IMR-90 (cell line): ENCODE results near the gene WNT4. TPM values are rescaled to one million over a fixed set of nuclear protein-coding genes. Genes with fewer than 3 reads are reported as not detected.

ENCODE experiments used
- ATAC-seq: fragments of 200-7000 bp; cut with Tn5 transposase; 2 replicates; pipeline ENCODE4 v1.9.1; 2020; ENCODE audit warnings: low read depth, mild to moderate bottlenecking, moderate library complexity
- BruUV-seq: library from RNA; stranded (reverse); fragments of 400-500 nt; replicated peaks from 2 replicates; lab custom pipeline; 2021; lab: Mats Ljungman, UMichigan
- CTCF ChIA-PET: fragments of 300-600 bp; formaldehyde crosslinking; extraction: SDS; loops from one replicate; lab custom pipeline; 2021; ENCODE audit warnings: antibody characterized with exemption; lab: Yijun Ruan, JAX
- POLR2A ChIA-PET: fragments of 300-600 bp; sonication (Branson Sonifier 250); formaldehyde crosslinking; loops from one replicate; lab custom pipeline; 2022; ENCODE audit warnings: antibody characterized with exemption; ENCODE audit not compliant: unreplicated experiment; lab: Charles Lee
- DNase-seq: peaks from one replicate; pipeline ENCODE4 v3.0.0; 2013
- H2AFZ ChIP-seq: replicated peaks from 2 replicates; pipeline ENCODE3; 2013; ENCODE audit warnings: low read length, mild to moderate bottlenecking; ENCODE audit not compliant: poor library complexity
- H2AK5ac ChIP-seq: 2 replicates; pipeline ENCODE4 v1.6.1; 2013; ENCODE audit warnings: low read depth, low read length, inconsistent platforms
- H2AK9ac ChIP-seq: replicated peaks from 2 replicates; pipeline ENCODE3; 2013; ENCODE audit warnings: mild to moderate bottlenecking, low read depth, low read length, moderate library complexity; ENCODE audit not compliant: poor library complexity
- H2BK120ac ChIP-seq: 2 replicates; pipeline ENCODE4 v1.6.1; 2013; ENCODE audit warnings: low read depth, low read length, inconsistent platforms
- H2BK15ac ChIP-seq: 3 replicates; pipeline ENCODE4 v1.6.1; 2013; ENCODE audit warnings: low read depth, low read length, inconsistent platforms
- H2BK20ac ChIP-seq: 2 replicates; pipeline ENCODE4 v1.6.1; 2013; ENCODE audit warnings: low read depth, mild to moderate bottlenecking, inconsistent platforms, low read length, moderate library complexity
- H2BK5ac ChIP-seq: 2 replicates; pipeline ENCODE4 v1.6.1; 2013; ENCODE audit warnings: mild to moderate bottlenecking, low read depth, low read length, inconsistent platforms; ENCODE audit not compliant: poor library complexity, severe bottlenecking
- H3K14ac ChIP-seq: replicated peaks from 2 replicates; pipeline ENCODE4 v1.6.1; 2013; ENCODE audit warnings: low read depth, low read length, inconsistent platforms
- H3K18ac ChIP-seq: 2 replicates; pipeline ENCODE4 v1.6.1; 2013; ENCODE audit warnings: low read depth, low read length, control low read depth
- H3K23ac ChIP-seq: 2 replicates; pipeline ENCODE4 v1.6.1; 2013; ENCODE audit warnings: low read depth, low read length, inconsistent platforms
- H3K27ac ChIP-seq: 2 replicates; pipeline ENCODE4 v1.5.1; 2013; ENCODE audit warnings: mild to moderate bottlenecking, control low read depth, low read length; ENCODE audit not compliant: insufficient read depth
- H3K27me3 ChIP-seq: 2 replicates; pipeline ENCODE4 v1.6.1; 2013; ENCODE audit warnings: low read length; ENCODE audit not compliant: control insufficient read depth, insufficient read depth
- H3K36me3 ChIP-seq: 2 replicates; pipeline ENCODE4 v1.6.1; 2013; ENCODE audit warnings: low read length, mixed read lengths; ENCODE audit not compliant: control insufficient read depth, insufficient read depth
- H3K4ac ChIP-seq: 2 replicates; pipeline ENCODE4 v1.6.1; 2013; ENCODE audit warnings: low read depth, low read length, inconsistent platforms
- H3K4me1 ChIP-seq: 2 replicates; pipeline ENCODE4 v1.6.1; 2013; ENCODE audit warnings: low read length, mixed read lengths; ENCODE audit not compliant: control insufficient read depth, insufficient read depth
- H3K4me2 ChIP-seq: 2 replicates; pipeline ENCODE4 v1.6.1; 2013; ENCODE audit warnings: low read depth, mild to moderate bottlenecking, control low read depth, low read length, moderate library complexity
- H3K4me3 ChIP-seq: 2 replicates; pipeline ENCODE4 v1.5.1; 2013; ENCODE audit warnings: low read depth, mild to moderate bottlenecking, control low read depth, low read length, moderate library complexity; ENCODE audit not compliant: insufficient read depth
- H3K56ac ChIP-seq: 2 replicates; pipeline ENCODE4 v1.6.1; 2013; ENCODE audit warnings: low read length, inconsistent platforms; ENCODE audit not compliant: insufficient read depth; ENCODE audit errors: extremely low read depth
- H3K79me1 ChIP-seq, 2 experiments: 2 replicates each; pipeline ENCODE4 v1.6.1; 2013; ENCODE audit warnings: low read length in 2 of 2, inconsistent platforms in 1 of 2, low read depth in 1 of 2
- H3K9ac ChIP-seq: 2 replicates; pipeline ENCODE4 v1.6.1; 2013; ENCODE audit warnings: low read depth, low read length, control low read depth
- H3K9me1 ChIP-seq: 2 replicates; pipeline ENCODE4 v1.6.1; 2013; ENCODE audit warnings: low read length, inconsistent platforms; ENCODE audit not compliant: insufficient read depth
- H3K9me3 ChIP-seq: 2 replicates; pipeline ENCODE4 v1.6.1; 2013; ENCODE audit warnings: low read length; ENCODE audit not compliant: control insufficient read depth, insufficient read depth
- H4K20me1 ChIP-seq: 2 replicates; pipeline ENCODE4 v1.6.1; 2013; ENCODE audit warnings: low read length, inconsistent platforms; ENCODE audit not compliant: insufficient read depth
- H4K5ac ChIP-seq: 2 replicates; pipeline ENCODE4 v1.6.1; 2013; ENCODE audit warnings: mild to moderate bottlenecking, low read depth, low read length, control low read depth
- H4K8ac ChIP-seq, 2 experiments: 2 replicates each; pipeline ENCODE4 v1.6.1; 2013; ENCODE audit warnings: low read depth in 2 of 2, low read length in 2 of 2, control low read depth in 1 of 2, inconsistent platforms in 1 of 2
- H4K91ac ChIP-seq: 2 replicates; pipeline ENCODE4 v1.6.1; 2013; ENCODE audit warnings: low read depth, low read length, inconsistent platforms; ENCODE audit not compliant: insufficient read depth
- CEBPB ChIP-seq: IDR thresholded peaks from 2 replicates; pipeline ENCODE4 v1.6.1; 2012; ENCODE audit warnings: low read depth, low read length, improper control_type of control experiment
- CHD1 ChIP-seq: IDR thresholded peaks from 2 replicates; pipeline ENCODE4 v1.6.1; 2012; ENCODE audit warnings: low read depth, low read length, improper control_type of control experiment
- RAD21 ChIP-seq: IDR thresholded peaks from 2 replicates; pipeline ENCODE4 v1.6.1; 2012; ENCODE audit warnings: low read length, improper control_type of control experiment
- RCOR1 ChIP-seq: IDR thresholded peaks from 2 replicates; pipeline ENCODE4 v1.6.1; 2012; ENCODE audit warnings: mild to moderate bottlenecking, low read length, improper control_type of control experiment; ENCODE audit not compliant: insufficient replicate concordance
- USF2 ChIP-seq: fragments of 150-350 bp; IDR thresholded peaks from 2 replicates; pipeline ENCODE4 v1.6.1; 2017; ENCODE audit warnings: mild to moderate bottlenecking, antibody characterized with exemption, low read length, low read depth
- WGBS, 2 experiments: methylation state at CpG; one replicate each; pipeline versions ENCODE4 v1.1.5 to v1.1.7; 2013; ENCODE audit warnings: missing lambda C conversion rate in 2 of 2; ENCODE audit not compliant: insufficient read length in 1 of 2; ENCODE audit errors: extremely low coverage in 2 of 2; 5-methylcytosine and 5-hydroxymethylcytosine counted together
- dilution Hi-C: fragments of 300-500 bp; cut with HindIII; formaldehyde crosslinking; loops from one replicate; pipeline ENCODE4 v1.14.3; 2018; ENCODE audit warnings: low sequenced_read_pairs; ENCODE audit not compliant: unreplicated experiment
- in situ Hi-C: fragments of 300-500 bp; cut with MboI; formaldehyde crosslinking; loops from 3 replicates; pipeline ENCODE4 v1.14.3; 2019; ENCODE audit warnings: low sequenced_read_pairs, inconsistent platforms, mixed read lengths
- intact Hi-C: fragments of 100-400 bp; cut with micrococcal nuclease; formaldehyde crosslinking; loops from 2 replicates; pipeline ENCODE4 v1.10.0; 2022
- polyA plus RNA-seq, 3 experiments: library from polyadenylated mRNA; depleted of rRNA; stranded (reverse); fragments of >200 nt; gene quantifications; 2 replicates each; pipeline ENCODE4 v1.2.3, GENCODE V29; 2012; ENCODE audit warnings: low replicate concordance in 1 of 3
- total RNA-seq: library from RNA; depleted of rRNA; stranded (reverse); fragments of >200 nt; gene quantifications from 2 replicates; pipeline ENCODE4 v1.2.3, GENCODE V29; 2012
- TF ChIP-seq, protein P1 (sequence below): conservative IDR thresholded peaks from 2 replicates; pipeline ENCODE4 v1.5.1; 2012; ENCODE audit warnings: mild to moderate bottlenecking, low read depth, low read length, improper control_type of control experiment

WNT4 gene
- total and polyA plus RNA-seq, 2 of the 4 experiments (the other 2 are of a cell fraction) = not detected

DNA sequence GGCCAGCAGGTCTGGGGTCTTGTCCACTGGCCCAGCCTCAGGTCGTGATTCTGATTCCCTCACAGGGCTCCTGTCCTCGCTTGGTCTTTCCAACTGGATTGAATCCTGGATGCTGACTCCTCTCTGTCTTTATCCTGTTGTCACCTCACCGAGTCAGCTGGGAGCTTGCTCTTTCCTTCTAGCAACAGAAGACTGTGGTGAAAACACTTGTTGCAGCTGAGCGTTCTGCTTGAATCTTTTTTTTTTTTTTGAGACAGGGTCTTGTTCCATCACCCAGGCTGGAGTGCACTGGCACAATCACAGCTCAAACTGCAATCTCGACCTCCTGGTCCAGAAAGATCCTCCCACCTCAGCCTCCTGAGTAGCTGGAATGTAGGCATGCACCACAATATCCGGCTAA lies 8.0 kb upstream of the WNT4 start (continued):
- TF ChIP-seq CHD1 (no peak), CEBPB (no peak)

DNA sequence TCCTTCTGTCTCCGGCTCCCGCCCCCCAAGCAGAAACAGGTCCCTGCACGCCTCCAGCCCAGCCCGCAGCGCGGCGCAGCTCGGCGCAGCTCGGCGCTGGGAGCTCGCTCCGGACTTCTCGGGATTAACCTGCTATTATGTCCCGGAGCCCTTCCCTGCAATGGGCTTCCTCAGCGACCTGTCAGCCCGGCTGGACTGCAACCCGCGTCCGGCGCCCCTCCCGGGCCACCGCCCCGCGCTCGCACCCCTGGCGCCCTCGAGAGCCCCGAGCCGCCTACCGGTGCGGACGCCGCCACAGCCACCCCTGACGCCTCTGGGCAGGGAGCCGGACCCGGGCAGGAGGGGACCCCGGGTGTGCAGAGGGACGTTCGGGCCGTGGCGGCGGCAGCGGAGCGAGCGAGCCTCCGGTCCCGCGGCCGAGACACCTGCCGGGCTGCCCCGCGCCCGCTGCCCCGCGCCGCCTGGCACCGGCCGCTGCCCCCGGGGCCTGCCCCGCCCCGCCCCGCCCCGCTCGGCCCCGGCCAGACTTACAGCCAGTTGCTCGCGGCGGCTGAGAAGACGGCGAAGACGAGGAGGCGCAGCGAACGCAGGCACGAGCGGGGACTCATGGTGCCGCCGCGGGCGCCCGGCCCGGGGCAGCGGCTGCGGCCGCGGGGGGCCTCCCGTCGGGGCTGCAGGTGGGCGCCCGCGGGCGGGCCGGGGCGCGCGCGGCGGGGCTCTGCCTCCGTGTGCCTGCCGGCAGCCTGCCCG lies 407 bp downstream of the WNT4 start:
- H3K14ac ChIP-seq = no peak overlapping the region
- BruUV-seq = no TSS peak
- no peak overlapping the region for H3K56ac ChIP-seq
- H3K18ac ChIP-seq = no peak overlapping the region
- H2BK15ac ChIP-seq = no peak overlapping the region
- no peak overlapping the region for H2AK5ac ChIP-seq
- peak overlapping the region; percentile 17; the same call in 1 of the 2 replicates for H3K4me2 ChIP-seq
- intact Hi-C loops (loop anchor here (10.0 kb wide), 1 partner anchor 132 kb away; no protein-coding TSS in a partner anchor), in situ Hi-C loops (no loop called here), dilution Hi-C loops (no loop called here)
- H3K27ac ChIP-seq = no peak overlapping the region
- DNase-seq = no peak
- no peak overlapping the region for H4K8ac ChIP-seq
- H3K9me1 ChIP-seq = no peaks in the 10 kb centered on the region
- H3K4ac ChIP-seq = no peak overlapping the region
- no peak overlapping the region for H3K9ac ChIP-seq
- no peak overlapping the region for H2AK9ac ChIP-seq
- no peaks in the 10 kb centered on the region for H3K9me3 ChIP-seq
- peaks cover 30% of the 10 kb centered on the region for H4K20me1 ChIP-seq
- no peak overlapping the region for H2BK120ac ChIP-seq
- CTCF ChIA-PET = interaction anchor here (0.5 kb wide), 1 partner anchor 865 kb away, joined by 4 read pairs; no protein-coding TSS in a partner anchor
- no peaks in the 10 kb centered on the region for H3K4me1 ChIP-seq
- no peaks in the 10 kb centered on the region for H3K79me1 ChIP-seq
- POLR2A ChIA-PET = no interaction called here
- H3K36me3 ChIP-seq = no peaks in the 10 kb centered on the region
- H2BK20ac ChIP-seq = no peak overlapping the region
- no peak overlapping the region for H2BK5ac ChIP-seq
- TF ChIP-seq RAD21 = no peak
- no peak for TF ChIP-seq USF2
- no peak for TF ChIP-seq RCOR1
- TF ChIP-seq, protein P1, sequence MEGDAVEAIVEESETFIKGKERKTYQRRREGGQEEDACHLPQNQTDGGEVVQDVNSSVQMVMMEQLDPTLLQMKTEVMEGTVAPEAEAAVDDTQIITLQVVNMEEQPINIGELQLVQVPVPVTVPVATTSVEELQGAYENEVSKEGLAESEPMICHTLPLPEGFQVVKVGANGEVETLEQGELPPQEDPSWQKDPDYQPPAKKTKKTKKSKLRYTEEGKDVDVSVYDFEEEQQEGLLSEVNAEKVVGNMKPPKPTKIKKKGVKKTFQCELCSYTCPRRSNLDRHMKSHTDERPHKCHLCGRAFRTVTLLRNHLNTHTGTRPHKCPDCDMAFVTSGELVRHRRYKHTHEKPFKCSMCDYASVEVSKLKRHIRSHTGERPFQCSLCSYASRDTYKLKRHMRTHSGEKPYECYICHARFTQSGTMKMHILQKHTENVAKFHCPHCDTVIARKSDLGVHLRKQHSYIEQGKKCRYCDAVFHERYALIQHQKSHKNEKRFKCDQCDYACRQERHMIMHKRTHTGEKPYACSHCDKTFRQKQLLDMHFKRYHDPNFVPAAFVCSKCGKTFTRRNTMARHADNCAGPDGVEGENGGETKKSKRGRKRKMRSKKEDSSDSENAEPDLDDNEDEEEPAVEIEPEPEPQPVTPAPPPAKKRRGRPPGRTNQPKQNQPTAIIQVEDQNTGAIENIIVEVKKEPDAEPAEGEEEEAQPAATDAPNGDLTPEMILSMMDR = no peak
- TF ChIP-seq CHD1 = no peak
- peaks cover 75% of the 10 kb centered on the region for H3K27me3 ChIP-seq
- H4K5ac ChIP-seq = no peak overlapping the region
- H4K91ac ChIP-seq = no peak overlapping the region
- H3K4me3 ChIP-seq = peak overlapping the region; percentile 35
- WGBS, 2 experiments = 2% methylated on average over 40 of the region's 102 CpGs; no CpG with 5 or more reads in 1 of the 2 experiments
- H3K23ac ChIP-seq = no peak overlapping the region
- peak; percentile 68 for ATAC-seq
- peak overlapping the region; percentile 70 for H2AFZ ChIP-seq
